ENCODE results near the gene WIZ. TPM values are rescaled to one million over a fixed set of nuclear protein-coding genes. Genes with fewer than 3 reads are reported as not detected.

WIZ gene
- total RNA-seq, 2 experiments from 2014 or later = 21.2 to 22.6 TPM

Small RNA genes within 50 kb of the gene (microRNA-seq; reads per million reads assigned to microRNA genes)
- not detected for gene MIR1470 (ENCODE audit: borderline replicate concordance)

Other genes starting within 250 kb of the WIZ start
- gene NOTCH3, start 249.0 kb downstream of the WIZ start, total RNA-seq = under 1 TPM; 0.02 to 0.25 TPM
- under 1 TPM in 1 of 2 experiments, not detected in 1; 0.09 TPM for gene EPHX3, start 217.5 kb downstream of the WIZ start, total RNA-seq
- gene BRD4, start 117.4 kb downstream of the WIZ start, total RNA-seq = 100 to 1,000 TPM; 106 to 126 TPM
- 10 to 100 TPM; 47.9 to 54.3 TPM for gene AKAP8, start 70.2 kb downstream of the WIZ start, total RNA-seq
- 10 to 100 TPM; 76.2 to 89.9 TPM for gene AKAP8L, start 31.0 kb downstream of the WIZ start, total RNA-seq
- 10 to 100 TPM; 80.7 to 97.7 TPM for gene RASAL3, start 14.6 kb upstream of the WIZ start, total RNA-seq
- gene PGLYRP2, start 29.5 kb upstream of the WIZ start, total RNA-seq = under 1 TPM in 1 of 2 experiments, not detected in 1; 0.14 TPM
- under 1 TPM; 0.54 to 0.80 TPM for gene CYP4F22, start 58.6 kb upstream of the WIZ start, total RNA-seq
- gene CYP4F8, start 165.3 kb upstream of the WIZ start, total RNA-seq = not detected
- under 1 TPM; 0.07 to 0.19 TPM for gene CYP4F3, start 190.9 kb upstream of the WIZ start, total RNA-seq
- gene CYP4F12, start 223.1 kb upstream of the WIZ start, total RNA-seq = not detected